IPS DF 6.9 (cell line): ENCODE results near the gene ARMC12.

Experiments
- DNase-seq: peaks from one replicate; pipeline ENCODE4 v3.0.0-alpha.2; 2013; ENCODE audit warnings: low read depth, low spot score
- H3K27ac ChIP-seq: one replicate; pipeline ENCODE4 v1.5.1; 2013; ENCODE audit warnings: low read length, control low read depth
- H3K27me3 ChIP-seq: 2 replicates; pipeline ENCODE4 v1.6.1; 2013; ENCODE audit warnings: mild to moderate bottlenecking, low read length; ENCODE audit not compliant: control insufficient read depth, insufficient read depth
- H3K36me3 ChIP-seq: 2 replicates; pipeline ENCODE4 v1.6.1; 2013; ENCODE audit warnings: low read length; ENCODE audit not compliant: control insufficient read depth, insufficient read depth
- H3K4me1 ChIP-seq: 2 replicates; pipeline ENCODE4 v1.6.1; 2013; ENCODE audit warnings: low read length; ENCODE audit not compliant: control insufficient read depth, insufficient read depth
- H3K4me3 ChIP-seq: 2 replicates; pipeline ENCODE4 v1.5.1; 2013; ENCODE audit warnings: mild to moderate bottlenecking, low read length
- H3K9me3 ChIP-seq: 2 replicates; pipeline ENCODE4 v1.6.1; 2013; ENCODE audit warnings: low read length, inconsistent platforms; ENCODE audit not compliant: control insufficient read depth, insufficient read depth
- WGBS: extraction: QIAGEN DNeasy Blood & Tissue Kit; methylation state at CpG from one replicate; pipeline ENCODE4 v1.1.7; 2013; ENCODE audit warnings: mixed read lengths, missing lambda C conversion rate; ENCODE audit not compliant: insufficient read length, insufficient coverage; 5-methylcytosine and 5-hydroxymethylcytosine counted together

The ARMC12 gene

GRCh38 chr6:35777356-35778102, 40.7 kb downstream of the ARMC12 start:
- Histone ChIP-seq H3K9me3 (no peaks in the 10 kb centered on the region), H3K4me3 (no peak overlapping the region), H3K4me1 (no peaks in the 10 kb centered on the region), H3K36me3 (no peaks in the 10 kb centered on the region), H3K27me3 (no peaks in the 10 kb centered on the region), H3K27ac (no peak overlapping the region)
- no peak for DNase-seq
- no CpG with 5 or more reads among the region's 10 CpGs for WGBS

DNA sequence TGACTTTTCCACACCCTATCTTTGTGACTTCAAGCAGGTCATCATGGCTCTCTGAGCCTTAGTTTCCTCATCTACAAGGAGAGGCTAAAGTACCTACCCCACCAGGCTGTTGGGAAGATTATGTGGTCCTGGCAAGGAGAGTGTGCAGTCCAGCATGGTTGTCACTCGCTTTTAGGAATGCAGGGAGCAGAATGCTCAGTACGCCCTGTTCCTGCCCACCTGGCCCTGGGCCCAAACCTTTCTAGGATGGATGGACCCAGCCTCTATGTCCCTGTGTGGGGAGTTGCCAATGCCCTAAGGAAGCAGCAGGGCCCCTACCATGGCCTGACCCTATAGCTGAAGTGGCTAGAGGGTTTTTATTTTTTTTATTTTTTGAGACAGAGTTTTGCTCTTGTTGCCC, 41.6 kb downstream of the ARMC12 start:
- Histone ChIP-seq H3K27me3 (no peaks in the 10 kb centered on the region), H3K27ac (no peak overlapping the region), H3K9me3 (no peaks in the 10 kb centered on the region), H3K4me3 (no peak overlapping the region), H3K36me3 (no peaks in the 10 kb centered on the region), H3K4me1 (no peaks in the 10 kb centered on the region)
- no CpG with 5 or more reads among the region's 2 CpGs for WGBS
- no peak for DNase-seq

- Histone ChIP-seq H3K4me1 (no peaks in the 10 kb centered on the region), H3K27me3 (no peaks in the 10 kb centered on the region), H3K27ac (no peak within 1 kb of the TSS), H3K4me3 (no peak within 1 kb of the TSS), H3K36me3 (no peaks in the 10 kb centered on the region), H3K9me3 (no peaks in the 10 kb centered on the region)
- DNase-seq, result no peak
- no CpG with 5 or more reads among the region's 7 CpGs for WGBS
Observed at GRCh38 chr6:35780719-35781118, 43.9 kb downstream of the ARMC12 start, which contains the start of gene CLPSL1. Gene CLPSL1 (plus strand): TSS chr6:35781019. CDS start chr6:35781111, 92 bp downstream.

DNA sequence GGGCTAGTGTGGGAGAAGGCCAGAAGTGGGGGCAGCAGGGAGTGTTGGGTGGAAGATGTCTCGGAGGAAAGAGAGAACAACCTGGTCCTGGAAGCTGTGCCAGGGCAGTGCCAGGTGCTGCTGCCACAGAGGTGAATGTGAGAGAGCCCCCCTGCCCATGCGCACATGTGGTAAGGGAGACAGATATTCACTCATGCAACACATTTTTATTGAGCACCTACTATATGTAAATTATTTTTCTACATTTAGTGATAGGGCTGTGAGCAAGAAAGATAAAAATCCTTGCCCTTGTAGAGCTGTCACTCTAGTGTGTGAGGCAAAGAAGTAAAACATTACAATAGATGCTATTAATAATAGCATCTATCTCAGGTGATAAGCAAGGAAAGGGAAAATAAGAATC, 44.5 kb downstream of the ARMC12 start:
- no peaks in the 10 kb centered on the region for H3K9me3 ChIP-seq
- no peak overlapping the region for H3K4me3 ChIP-seq
- DNase-seq, result no peak
- no peaks in the 10 kb centered on the region for H3K36me3 ChIP-seq
- H3K27ac ChIP-seq, result no peak overlapping the region
- WGBS, result no CpG with 5 or more reads among the region's 2 CpGs
- no peaks in the 10 kb centered on the region for H3K4me1 ChIP-seq
- H3K27me3 ChIP-seq, result no peaks in the 10 kb centered on the region

- H3K4me1 ChIP-seq, result no peaks in the 10 kb centered on the region
- H3K27ac ChIP-seq, result no peak overlapping the region
- no peak for DNase-seq
- H3K9me3 ChIP-seq, result no peaks in the 10 kb centered on the region
- no peaks in the 10 kb centered on the region for H3K27me3 ChIP-seq
- H3K4me3 ChIP-seq, result no peak overlapping the region
- no CpG with 5 or more reads among the region's 3 CpGs for WGBS
- H3K36me3 ChIP-seq, result no peaks in the 10 kb centered on the region
Observed at GRCh38 chr6:35782424-35782823, 45.6 kb downstream of the ARMC12 start.

- no CpG with 5 or more reads among the region's 2 CpGs for WGBS
- Histone ChIP-seq H3K27me3 (no peaks in the 10 kb centered on the region), H3K27ac (no peak overlapping the region), H3K36me3 (no peaks in the 10 kb centered on the region), H3K4me3 (no peak overlapping the region), H3K9me3 (no peaks in the 10 kb centered on the region), H3K4me1 (no peaks in the 10 kb centered on the region)
- no peak for DNase-seq
Observed at GRCh38 chr6:35784200-35784599, 47.4 kb downstream of the ARMC12 start.

DNA sequence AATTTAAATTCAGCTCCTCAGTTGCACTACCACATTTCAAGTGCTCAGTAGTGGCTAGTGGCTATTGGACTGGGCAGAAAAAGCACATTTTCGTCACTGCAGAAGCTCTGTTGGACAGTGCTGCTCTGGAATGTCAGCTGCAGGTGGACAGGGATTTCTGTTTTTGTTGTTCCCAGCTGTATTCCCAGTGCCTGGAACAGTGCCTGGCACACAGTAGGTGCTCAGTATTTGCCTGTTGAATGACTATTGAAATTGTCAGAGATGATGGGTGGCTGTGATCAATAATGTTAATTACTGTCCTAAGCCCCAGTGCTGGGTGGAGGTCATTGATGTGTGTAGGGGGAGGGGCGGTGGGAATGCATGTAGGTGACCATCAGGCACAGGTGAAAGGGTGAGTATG, 49.4 kb downstream of the ARMC12 start:
- no CpG with 5 or more reads among the region's 2 CpGs for WGBS
- no peak for DNase-seq
- no peaks in the 10 kb centered on the region for H3K27me3 ChIP-seq

GRCh38 chr6:35786810-35787209, 50.0 kb downstream of the ARMC12 start:
- DNase-seq, result no peak
- WGBS, result no CpG with 5 or more reads among the region's 25 CpGs
- no peaks in the 10 kb centered on the region for H3K36me3 ChIP-seq
- H3K9me3 ChIP-seq, result no peaks in the 10 kb centered on the region
- H3K4me1 ChIP-seq, result no peaks in the 10 kb centered on the region
- no peak overlapping the region for H3K27ac ChIP-seq
- H3K4me3 ChIP-seq, result no peak overlapping the region
- H3K27me3 ChIP-seq, result no peaks in the 10 kb centered on the region

More for the DNA sequence above, 49.4 kb downstream of the ARMC12 start:
- H3K36me3 ChIP-seq, result no peaks in the 10 kb centered on the region
- no peaks in the 10 kb centered on the region for H3K4me1 ChIP-seq
- no peak overlapping the region for H3K27ac ChIP-seq
- H3K9me3 ChIP-seq, result no peaks in the 10 kb centered on the region
- H3K4me3 ChIP-seq, result no peak overlapping the region

DNA sequence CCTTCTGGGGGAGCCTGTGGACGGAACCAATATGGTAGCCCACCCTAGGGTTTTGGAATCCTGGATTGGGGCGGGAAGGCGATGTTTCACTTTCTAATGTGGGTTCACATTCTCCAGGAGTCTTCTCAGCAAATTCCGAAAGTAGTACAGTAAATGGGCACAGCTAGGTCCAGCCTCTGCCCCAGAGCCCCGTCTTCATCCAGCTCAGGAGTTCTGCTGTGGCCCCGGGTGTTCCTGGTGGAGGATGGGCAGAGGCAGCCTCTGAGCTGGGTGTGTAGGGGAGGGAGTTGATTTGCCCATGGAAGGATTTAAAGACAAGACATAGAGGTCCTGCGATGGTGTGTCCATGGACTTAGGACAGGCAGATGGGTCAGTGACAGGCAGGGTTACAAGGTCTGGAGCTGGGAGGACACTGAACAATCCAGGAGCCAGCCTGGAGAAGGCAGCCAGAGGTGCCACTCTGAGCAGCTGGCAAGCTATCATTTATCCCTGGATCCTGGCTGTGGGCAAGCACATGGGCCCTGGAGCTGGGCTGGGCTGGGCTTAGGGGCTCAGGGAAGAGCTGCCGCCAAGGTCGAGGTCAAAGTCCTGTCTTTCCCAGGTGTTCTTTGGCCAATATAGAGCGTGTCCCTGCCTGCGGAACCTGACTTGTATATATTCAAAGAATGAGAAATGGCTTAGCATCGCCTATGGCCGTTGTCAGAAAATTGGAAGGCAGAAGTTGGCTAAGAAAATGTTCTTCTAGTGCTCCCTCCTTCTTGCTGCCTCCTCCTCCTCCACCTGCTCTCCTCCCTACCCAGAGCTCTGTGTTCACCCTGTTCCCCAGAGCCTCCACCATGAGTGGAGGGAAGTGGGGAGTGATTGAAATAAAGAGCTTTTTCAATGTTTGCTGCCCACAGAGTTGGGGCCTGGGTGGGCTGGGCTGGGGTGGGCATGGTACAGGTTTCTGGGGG, 50.7 kb downstream of the ARMC12 start:
- no peaks in the 10 kb centered on the region for H3K27me3 ChIP-seq
- H3K4me1 ChIP-seq, result no peaks in the 10 kb centered on the region
- WGBS, result no CpG with 5 or more reads among the region's 13 CpGs
- no peak overlapping the region for H3K4me3 ChIP-seq
- H3K36me3 ChIP-seq, result no peaks in the 10 kb centered on the region
- H3K27ac ChIP-seq, result no peak overlapping the region
- H3K9me3 ChIP-seq, result no peaks in the 10 kb centered on the region
- no peak for DNase-seq

DNA sequence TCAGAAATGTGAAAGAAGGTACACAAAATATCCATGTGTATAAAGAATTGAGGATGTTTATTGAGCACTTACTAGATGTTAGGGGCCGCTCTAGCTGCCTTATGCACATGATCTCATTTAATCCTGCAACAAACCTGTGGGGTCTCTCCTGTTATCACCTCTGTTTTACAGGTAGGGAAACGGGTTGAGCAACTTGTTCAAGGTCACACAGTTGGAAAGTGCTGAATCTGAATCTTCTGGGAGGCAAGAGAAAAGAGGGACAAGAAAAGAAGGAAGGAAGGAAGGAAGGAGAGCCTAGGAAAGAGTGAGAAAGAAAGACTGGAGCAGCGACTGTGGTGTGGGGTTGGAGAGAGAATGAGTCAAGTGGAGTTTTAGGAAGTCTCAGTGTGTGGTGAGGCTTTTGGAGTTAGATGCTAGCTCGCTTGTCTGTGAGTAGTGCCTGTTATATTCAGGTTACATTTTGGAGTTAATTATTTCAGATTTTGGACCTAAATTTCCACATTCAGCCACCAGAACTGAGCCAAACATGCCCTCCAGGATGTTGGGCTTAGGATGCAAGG, 51.7 kb downstream of the ARMC12 start:
- no CpG with 5 or more reads among the region's 4 CpGs for WGBS
- Histone ChIP-seq H3K27me3 (no peaks in the 10 kb centered on the region), H3K9me3 (no peaks in the 10 kb centered on the region), H3K4me3 (no peak overlapping the region), H3K27ac (no peak overlapping the region), H3K4me1 (no peaks in the 10 kb centered on the region), H3K36me3 (no peaks in the 10 kb centered on the region)
- DNase-seq, result no peak
